Muscle layer of duodenum (tissue), 2 donors: ENCODE measurements around the gene FYB1.

ENCODE experiments used
- H3K27ac ChIP-seq: one replicate; pipeline ENCODE4 v1.7.0; 2013; ENCODE audit warnings: mild to moderate bottlenecking, low read length
- H3K27me3 ChIP-seq: one replicate; pipeline ENCODE4 v1.7.0; 2013; ENCODE audit warnings: low read depth, mild to moderate bottlenecking, control low read depth, low read length
- H3K36me3 ChIP-seq, 2 donors: one replicate each; pipeline ENCODE4 v1.7.0; 2013; ENCODE audit warnings: low read length in 2 of 2, control low read depth in 1 of 2, mild to moderate bottlenecking in 1 of 2; ENCODE audit not compliant: insufficient read depth in 2 of 2, control insufficient read depth in 1 of 2
- H3K4me1 ChIP-seq, 2 donors: one replicate each; pipeline ENCODE4 v1.7.0; 2013; ENCODE audit warnings: low read length in 2 of 2, mild to moderate bottlenecking in 2 of 2, control low read depth in 1 of 2, moderate library complexity in 1 of 2; ENCODE audit not compliant: insufficient read depth in 2 of 2, control insufficient read depth in 1 of 2
- H3K4me3 ChIP-seq, 2 donors: one replicate each; pipeline ENCODE4 v1.7.0; 2013; ENCODE audit warnings: low read length in 2 of 2, low read depth in 1 of 2, mild to moderate bottlenecking in 1 of 2
- H3K9me3 ChIP-seq, 2 donors: one replicate each; pipeline ENCODE4 v1.7.0; 2013; ENCODE audit warnings: low read length in 2 of 2, control low read depth in 1 of 2, mild to moderate bottlenecking in 1 of 2; ENCODE audit not compliant: control insufficient read depth in 1 of 2
- donor health status: healthy.

FYB1 gene

GRCh38 chr5:39109606-39110005, 109.8 kb downstream of the FYB1 start:
- no peak overlapping the region for H3K4me3 ChIP-seq
- H3K4me1 ChIP-seq: no peaks in the 10 kb centered on the region
- no peaks in the 10 kb centered on the region for H3K36me3 ChIP-seq
- no peaks in the 10 kb centered on the region for H3K27me3 ChIP-seq
- H3K9me3 ChIP-seq: no peaks in the 10 kb centered on the region
- no peak overlapping the region for H3K27ac ChIP-seq

DNA sequence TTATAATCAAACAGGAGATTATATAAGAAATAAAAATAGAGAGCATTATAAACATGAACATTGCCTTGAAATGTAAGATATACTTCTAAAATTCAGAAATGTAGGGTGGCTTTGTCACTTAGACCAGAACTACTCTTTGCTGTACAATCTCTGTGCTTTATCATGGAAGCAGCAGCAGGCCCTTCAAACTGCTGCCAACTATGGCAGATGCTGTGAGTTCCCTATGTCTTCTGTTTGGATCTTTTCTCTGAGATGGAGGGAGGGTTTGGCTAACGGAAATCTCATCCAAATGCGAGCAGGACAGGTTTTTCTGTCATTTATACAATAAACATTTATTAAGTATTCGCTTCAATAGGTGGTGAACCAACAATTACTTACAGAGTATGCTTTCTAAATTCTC, 110.4 kb downstream of the FYB1 start:
- Histone ChIP-seq H3K27ac (no peak overlapping the region), H3K9me3 (no peaks in the 10 kb centered on the region), H3K4me3 (no peak overlapping the region), H3K36me3 (no peaks in the 10 kb centered on the region), H3K4me1 (no peaks in the 10 kb centered on the region), H3K27me3 (no peaks in the 10 kb centered on the region)

DNA sequence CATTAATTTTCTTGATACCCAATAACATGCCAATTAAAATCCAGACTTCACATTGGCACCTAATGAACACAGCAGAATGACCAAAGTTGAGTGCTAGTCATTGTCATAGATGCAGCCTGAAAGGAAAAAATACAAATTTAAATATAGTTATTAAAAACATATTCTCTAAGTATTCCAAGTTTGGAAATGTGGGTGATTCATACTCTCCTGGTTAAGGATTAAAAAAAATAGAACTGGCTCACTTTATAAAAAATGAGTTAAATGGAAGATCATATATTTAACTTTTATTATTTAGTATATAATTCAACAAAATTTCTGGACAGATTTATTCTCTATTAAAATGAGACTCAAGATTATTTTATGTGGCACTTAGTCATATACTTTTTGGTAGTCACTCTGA, 112.0 kb downstream of the FYB1 start:
- Histone ChIP-seq H3K27me3 (no peaks in the 10 kb centered on the region), H3K27ac (no peak overlapping the region), H3K9me3 (no peaks in the 10 kb centered on the region), H3K4me1 (no peaks in the 10 kb centered on the region), H3K36me3 (no peaks in the 10 kb centered on the region), H3K4me3 (no peak overlapping the region)

DNA sequence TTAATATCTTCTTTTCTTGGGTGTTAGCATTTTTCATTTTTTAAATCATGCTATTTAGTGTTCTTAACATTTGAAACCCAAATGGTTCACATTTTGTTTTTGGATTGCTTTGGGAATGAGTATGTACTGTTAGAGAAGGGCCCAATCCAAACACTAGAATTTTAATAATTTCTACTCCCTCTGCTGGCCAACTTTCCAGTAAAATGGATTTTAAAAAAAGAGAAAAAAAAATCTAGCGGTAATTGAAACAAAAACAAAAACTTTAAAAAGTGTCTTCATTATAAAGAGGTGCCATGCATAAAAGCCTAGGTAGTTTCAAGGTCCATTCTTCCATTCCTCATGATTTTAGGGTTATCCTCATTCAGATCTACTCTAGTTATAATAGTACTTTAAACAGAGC, 113.0 kb downstream of the FYB1 start:
- no peak overlapping the region for H3K4me3 ChIP-seq
- no peaks in the 10 kb centered on the region for H3K9me3 ChIP-seq
- H3K36me3 ChIP-seq: peaks cover 0 to under 1% of the 10 kb centered on the region in 2 donors
- H3K27ac ChIP-seq: no peak overlapping the region
- no peaks in the 10 kb centered on the region for H3K4me1 ChIP-seq
- no peaks in the 10 kb centered on the region for H3K27me3 ChIP-seq

DNA sequence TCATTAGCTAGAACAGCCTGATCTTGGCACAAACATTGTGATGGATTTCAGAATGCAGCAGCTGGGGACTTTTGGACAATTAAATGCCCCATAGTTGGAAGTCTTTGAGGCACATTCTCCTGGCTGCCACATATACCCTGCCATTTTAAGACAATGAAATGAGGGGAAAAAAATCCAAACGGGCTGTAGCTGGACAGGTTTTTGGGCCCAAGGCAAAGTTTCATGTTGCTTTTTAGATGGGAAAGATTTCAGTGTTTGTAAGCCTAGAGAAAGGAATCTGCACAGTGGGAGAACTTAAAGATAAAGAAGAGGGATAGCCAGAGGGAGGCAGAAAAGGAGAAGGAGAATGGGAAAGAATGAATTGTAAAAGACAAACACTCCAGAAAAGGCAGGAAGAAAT, 115.1 kb downstream of the FYB1 start:
- Histone ChIP-seq H3K27me3 (no peaks in the 10 kb centered on the region), H3K27ac (no peak overlapping the region), H3K36me3 (peaks cover 0 to 3% of the 10 kb centered on the region in 2 donors), H3K9me3 (no peaks in the 10 kb centered on the region), H3K4me3 (no peak overlapping the region), H3K4me1 (no peaks in the 10 kb centered on the region)

- Histone ChIP-seq H3K36me3 (peaks cover 0 to 3% of the 10 kb centered on the region in 2 donors), H3K4me3 (no peak overlapping the region), H3K27me3 (no peaks in the 10 kb centered on the region), H3K27ac (no peak overlapping the region), H3K4me1 (no peaks in the 10 kb centered on the region), H3K9me3 (no peaks in the 10 kb centered on the region)
These were observed 116.6 kb downstream of the FYB1 start for GRCh38 chr5:39102684-39103155.

DNA sequence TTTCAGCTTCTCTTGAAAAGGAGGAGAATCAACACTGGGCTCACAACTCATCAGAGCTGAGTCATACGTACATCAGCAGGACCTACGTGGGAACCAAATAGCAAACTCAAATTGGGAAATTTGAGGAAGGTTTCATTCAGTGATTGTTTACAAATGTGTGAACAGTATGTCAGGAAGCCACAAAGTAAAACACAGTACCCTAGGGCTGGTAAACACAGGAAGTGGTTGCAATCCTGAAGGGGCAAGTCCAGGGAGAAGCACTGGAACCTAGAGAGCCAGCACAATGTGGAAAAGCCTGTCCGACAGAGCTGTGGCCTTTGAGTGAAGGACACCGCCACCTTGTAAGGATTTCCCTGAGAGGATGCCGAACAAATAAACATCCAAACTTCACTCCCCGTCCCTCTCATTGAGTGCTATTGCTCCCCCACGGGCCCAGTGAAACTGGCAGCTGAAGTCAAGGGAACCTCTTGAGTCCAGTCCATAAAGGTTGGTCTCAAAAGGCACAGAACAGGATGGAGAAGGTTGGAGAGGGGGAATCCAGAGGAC, 118.4 kb downstream of the FYB1 start:
- H3K4me3 ChIP-seq: no peak overlapping the region
- no peaks in the 10 kb centered on the region for H3K4me1 ChIP-seq
- no peaks in the 10 kb centered on the region for H3K27me3 ChIP-seq
- peaks cover 0 to 3% of the 10 kb centered on the region in 2 donors for H3K36me3 ChIP-seq
- H3K9me3 ChIP-seq: no peaks in the 10 kb centered on the region
- H3K27ac ChIP-seq: no peak overlapping the region

DNA sequence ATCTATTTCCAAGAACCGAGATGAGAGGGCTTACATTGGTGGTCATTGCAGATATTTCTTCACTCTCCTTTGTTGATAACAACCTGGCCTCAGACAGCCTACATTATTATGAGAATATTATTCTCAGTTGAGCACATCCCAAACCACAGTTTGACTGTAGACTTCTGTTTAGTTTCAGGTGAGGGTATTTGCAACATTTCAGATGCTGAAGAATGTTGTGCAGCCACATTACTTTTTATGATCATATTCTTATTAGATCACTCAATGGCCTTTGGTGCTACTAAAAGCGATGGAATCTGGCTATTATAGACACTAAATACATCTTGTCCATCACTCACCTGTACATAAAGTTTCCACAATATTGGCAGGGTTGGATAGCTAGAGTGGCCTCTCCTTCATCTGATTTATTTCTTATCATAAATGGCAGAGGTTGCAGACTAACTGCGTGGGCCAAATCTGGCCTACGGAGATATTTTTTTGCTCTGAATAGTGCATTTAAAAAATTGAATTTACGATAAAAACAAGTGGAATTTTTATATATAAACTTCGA, 119.0 kb downstream of the FYB1 start:
- Histone ChIP-seq H3K4me3 (no peak overlapping the region), H3K27ac (no peak overlapping the region), H3K36me3 (peaks cover 0 to 3% of the 10 kb centered on the region in 2 donors), H3K9me3 (no peaks in the 10 kb centered on the region), H3K4me1 (no peaks in the 10 kb centered on the region), H3K27me3 (no peaks in the 10 kb centered on the region)

GRCh38 chr5:39099831-39100230, 119.5 kb downstream of the FYB1 start:
- Histone ChIP-seq H3K4me3 (no peak overlapping the region), H3K9me3 (no peaks in the 10 kb centered on the region), H3K27ac (no peak overlapping the region), H3K36me3 (peaks cover 0 to 3% of the 10 kb centered on the region in 2 donors), H3K4me1 (no peaks in the 10 kb centered on the region), H3K27me3 (no peaks in the 10 kb centered on the region)

DNA sequence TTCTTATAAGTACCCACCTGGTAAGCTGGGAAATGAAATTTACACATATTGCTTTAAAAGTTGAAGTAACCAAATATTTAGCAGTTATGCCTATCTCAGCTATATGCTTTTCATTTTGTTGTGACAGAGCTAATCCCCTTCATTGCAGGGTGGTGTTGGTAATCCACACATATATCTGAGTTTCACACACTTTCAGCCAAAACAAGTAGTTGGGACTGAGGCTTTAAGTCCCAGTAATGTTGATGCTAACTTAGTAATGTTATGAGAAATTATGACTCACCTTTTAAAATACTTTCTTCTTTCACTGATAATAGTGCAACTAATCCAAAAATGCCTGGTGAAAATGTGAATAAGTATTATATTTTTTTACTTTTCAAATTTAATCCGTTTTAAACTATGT, 126.0 kb downstream of the FYB1 start:
- Histone ChIP-seq H3K4me3 (no peak overlapping the region), H3K36me3 (no peaks in the 10 kb centered on the region), H3K9me3 (peaks cover 0 to 5% of the 10 kb centered on the region in 2 donors), H3K4me1 (no peaks in the 10 kb centered on the region), H3K27ac (no peak overlapping the region), H3K27me3 (no peaks in the 10 kb centered on the region)

GRCh38 chr5:39092581-39093351, 126.6 kb downstream of the FYB1 start:
- peaks cover 0 to 5% of the 10 kb centered on the region in 2 donors for H3K9me3 ChIP-seq
- H3K27ac ChIP-seq: no peak overlapping the region
- no peaks in the 10 kb centered on the region for H3K4me1 ChIP-seq
- no peaks in the 10 kb centered on the region for H3K27me3 ChIP-seq
- H3K36me3 ChIP-seq: no peaks in the 10 kb centered on the region
- H3K4me3 ChIP-seq: no peak overlapping the region
